SK-N-SH treated with all-trans-retinoic acid at 6 μM for 48 hours (cell line): ENCODE results near the gene LY9.

Source experiments
- ARNTL ChIP-seq: fragments of 450-650 bp; formaldehyde crosslinking; IDR thresholded peaks from 2 replicates; pipeline ENCODE4 v1.5.0; 2020; ENCODE audit warnings: low read depth, mild to moderate bottlenecking, moderate library complexity, borderline replicate concordance
- TCF4 ChIP-seq: fragments of 250-450 bp; sonication (Bioruptor Pico); IDR thresholded peaks from 2 replicates; pipeline ENCODE4 v1.8.0; 2021; ENCODE audit warnings: mild to moderate bottlenecking, moderate library complexity, borderline replicate concordance
- ZNF565 ChIP-seq: fragments of 450-650 bp; formaldehyde crosslinking; conservative IDR thresholded peaks from 2 replicates; pipeline ENCODE4 v1.5.0; 2020; ENCODE audit warnings: low read depth, mild to moderate bottlenecking, moderate library complexity
- TF ChIP-seq, protein P1 (sequence below): fragments of 250-450 bp; sonication (Bioruptor Pico); IDR thresholded peaks from 2 replicates; pipeline ENCODE4 v1.8.0; 2020; ENCODE audit warnings: mild to moderate bottlenecking, moderate library complexity, borderline replicate concordance

DNA sequence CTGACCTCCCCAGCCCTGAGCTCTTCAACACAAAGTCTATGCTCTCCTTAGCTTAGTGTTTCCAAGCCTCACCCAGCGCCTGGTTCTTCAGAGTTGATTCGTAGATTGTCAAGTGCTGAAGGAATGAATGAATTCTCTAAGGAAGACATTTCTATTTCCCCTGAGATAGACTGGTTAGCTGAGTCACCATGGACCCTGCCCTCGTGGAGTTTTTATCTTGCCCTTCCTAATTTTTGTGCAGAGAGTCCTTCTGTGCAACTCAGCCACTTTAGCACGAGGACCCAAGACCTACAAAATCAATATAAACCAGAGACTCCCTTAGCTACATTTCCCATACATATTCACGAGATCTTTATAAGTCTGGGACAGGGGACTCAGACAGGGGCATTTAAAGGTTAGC is 69.4 kb downstream of the LY9 start:
- TF ChIP-seq TCF4 (CRISPR knock-in tag) (no peak), ZNF565 (no peak), ARNTL (CRISPR knock-in tag) (no peak)
- TF ChIP-seq, protein P1, sequence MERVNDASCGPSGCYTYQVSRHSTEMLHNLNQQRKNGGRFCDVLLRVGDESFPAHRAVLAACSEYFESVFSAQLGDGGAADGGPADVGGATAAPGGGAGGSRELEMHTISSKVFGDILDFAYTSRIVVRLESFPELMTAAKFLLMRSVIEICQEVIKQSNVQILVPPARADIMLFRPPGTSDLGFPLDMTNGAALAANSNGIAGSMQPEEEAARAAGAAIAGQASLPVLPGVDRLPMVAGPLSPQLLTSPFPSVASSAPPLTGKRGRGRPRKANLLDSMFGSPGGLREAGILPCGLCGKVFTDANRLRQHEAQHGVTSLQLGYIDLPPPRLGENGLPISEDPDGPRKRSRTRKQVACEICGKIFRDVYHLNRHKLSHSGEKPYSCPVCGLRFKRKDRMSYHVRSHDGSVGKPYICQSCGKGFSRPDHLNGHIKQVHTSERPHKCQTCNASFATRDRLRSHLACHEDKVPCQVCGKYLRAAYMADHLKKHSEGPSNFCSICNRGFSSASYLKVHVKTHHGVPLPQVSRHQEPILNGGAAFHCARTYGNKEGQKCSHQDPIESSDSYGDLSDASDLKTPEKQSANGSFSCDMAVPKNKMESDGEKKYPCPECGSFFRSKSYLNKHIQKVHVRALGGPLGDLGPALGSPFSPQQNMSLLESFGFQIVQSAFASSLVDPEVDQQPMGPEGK (CRISPR knock-in tag): no peak
